Prostate gland (tissue), 2 donors: Measurements from ENCODE around the gene PPP4C. TPM values are rescaled to one million over a fixed set of nuclear protein-coding genes. Genes with fewer than 3 reads are reported as not detected.
A peak's percentile ranks its signal among the peaks of the same experiment; 100 is the strongest.

Source experiments
- DNase-seq: peaks from one replicate; pipeline ENCODE4 v3.0.0-alpha.2; 2019; ENCODE audit warnings: low spot score
- H3K27ac ChIP-seq, 2 donors: fragments of 200-600 bp; sonication (generic); 2 replicates each; pipeline ENCODE4 v1.5.1; 2017 to 2019
- H3K27me3 ChIP-seq: fragments of 200-600 bp; sonication (generic); replicated peaks from 2 replicates; pipeline ENCODE4 v1.5.1; 2019; ENCODE audit not compliant: insufficient read depth
- H3K36me3 ChIP-seq, 2 donors: fragments of 200-600 bp; sonication (generic); 1 replicate in 1 of 2; 2 replicates in 1 of 2; pipeline versions ENCODE4 v1.5.1 to v1.8.1; 2017 to 2019
- H3K4me1 ChIP-seq: fragments of 200-600 bp; sonication (generic); replicated peaks from 2 replicates; pipeline ENCODE4 v1.5.1; 2019
- H3K4me3 ChIP-seq, 2 donors: fragments of 200-600 bp; sonication (generic); 2 replicates each; pipeline ENCODE4 v1.5.1; 2017 to 2019
- H3K9me3 ChIP-seq: fragments of 200-600 bp; sonication (generic); 2 replicates; pipeline ENCODE4 v1.5.1; 2017
- CTCF ChIP-seq, 4 experiments: fragments of 200-600 bp in 2 of 4; fragments of 450-650 bp in 2 of 4; sonication (generic) in 2 of 4; IDR thresholded peaks; 1 replicate in 3 of 4; 2 replicates in 1 of 4; pipeline ENCODE4 v1.5.1; 2016 to 2019; ENCODE audit warnings: antibody characterized with exemption in 4 of 4, mild to moderate bottlenecking in 2 of 4, moderate library complexity in 2 of 4
- POLR2A ChIP-seq: fragments of 450-650 bp; IDR thresholded peaks from one replicate; pipeline ENCODE4 v1.6.1; 2016; ENCODE audit warnings: antibody characterized with exemption, mild to moderate bottlenecking
- POLR2AphosphoS5 ChIP-seq: sonication (generic); formaldehyde crosslinking; IDR thresholded peaks from one replicate; pipeline ENCODE4 v1.6.1; 2017; ENCODE audit warnings: antibody characterized with exemption
- WGBS: methylation state at CpG from one replicate; pipeline ENCODE4 v1.1.5; 2018; 5-methylcytosine and 5-hydroxymethylcytosine counted together
- intact Hi-C: fragments of 100-400 bp; cut with DNase I; formaldehyde crosslinking; loops from one replicate; pipeline ENCODE4 v1.14.2; 2022
- total RNA-seq, 2 donors: library from RNA; depleted of rRNA; stranded (reverse); fragments of >200 nt; gene quantifications; one replicate each; pipeline ENCODE4 v1.1.0, GENCODE V29; 2016

Gene PPP4C
- total RNA-seq, 2 donors from 2014 or later = 67.8 to 85.4 TPM

GRCh38 chr16:30104492-30104891, 28.7 kb downstream of the PPP4C start:
- intact Hi-C loops = no loop called here
- 53% methylated on average over 6 of the region's 6 CpGs for WGBS
- Histone ChIP-seq H3K4me1 (no peaks in the 10 kb centered on the region), H3K36me3 (no peaks in the 10 kb centered on the region), H3K27ac (no peak overlapping the region), H3K9me3 (no peaks in the 10 kb centered on the region), H3K4me3 (no peak overlapping the region), H3K27me3 (no peaks in the 10 kb centered on the region)
- DNase-seq = no peak
- TF ChIP-seq CTCF (IDR thresholded peaks at IDR 0.05) = no peak
- no peak for TF ChIP-seq POLR2AphosphoS5
- no peak for TF ChIP-seq POLR2A

DNA sequence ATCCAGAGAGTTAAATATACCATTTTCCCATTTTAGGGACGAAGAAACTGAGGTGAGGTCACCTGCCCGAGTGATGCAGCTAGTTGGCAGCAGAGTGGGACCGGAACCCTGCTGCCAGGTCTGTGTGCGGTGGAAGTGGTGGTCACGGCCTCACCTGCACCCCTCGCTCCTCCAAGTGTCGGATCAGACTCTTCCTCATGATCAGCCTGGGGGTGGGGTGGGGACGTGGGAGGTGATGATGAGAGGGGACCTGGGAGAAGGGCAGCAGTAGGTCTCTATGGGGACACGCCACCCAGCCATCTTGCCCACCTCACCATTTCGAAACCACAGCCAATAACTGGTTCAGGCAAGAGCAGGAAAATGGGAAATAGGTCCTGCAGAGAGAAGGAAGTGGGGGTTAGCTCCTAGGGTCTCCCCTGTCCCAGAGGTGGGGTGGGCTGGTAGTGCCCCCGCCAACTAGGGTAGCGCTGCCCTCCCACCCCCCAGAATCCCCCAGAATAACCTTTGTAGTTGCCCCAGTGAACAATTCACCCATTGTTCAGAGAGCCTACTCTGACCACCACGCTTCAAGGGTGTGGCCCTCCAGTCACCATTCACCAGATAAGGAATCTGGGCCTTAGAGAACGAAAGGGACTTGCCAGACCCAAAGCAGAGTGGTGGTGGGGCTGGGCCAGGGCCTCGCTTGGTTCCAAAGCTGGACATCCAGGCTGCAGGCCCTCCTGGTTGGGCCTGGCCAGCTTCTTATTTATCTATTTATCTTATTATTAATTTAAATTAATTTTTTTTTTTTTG, 32.5 kb downstream of the PPP4C start:
- H3K36me3 ChIP-seq = no peaks in the 10 kb centered on the region

GRCh38 chr16:30110661-30111060, 34.9 kb downstream of the PPP4C start:
- no peaks in the 10 kb centered on the region for H3K9me3 ChIP-seq
- no peak overlapping the region for H3K4me3 ChIP-seq
- no peaks in the 10 kb centered on the region for H3K27me3 ChIP-seq
- H3K27ac ChIP-seq = no peak overlapping the region
- intact Hi-C loops = no loop called here
- 64% methylated on average over 7 of the region's 7 CpGs for WGBS
- no peaks in the 10 kb centered on the region for H3K36me3 ChIP-seq
- H3K4me1 ChIP-seq = no peaks in the 10 kb centered on the region
- no peak for DNase-seq
- TF ChIP-seq CTCF (IDR thresholded peaks at IDR 0.05) (no peak), POLR2A (no peak), POLR2AphosphoS5 (no peak)

More for the DNA sequence above, 32.5 kb downstream of the PPP4C start:
- Histone ChIP-seq H3K9me3 (no peaks in the 10 kb centered on the region), H3K4me3 (no peak overlapping the region), H3K27ac (no peak overlapping the region), H3K27me3 (no peaks in the 10 kb centered on the region), H3K4me1 (no peaks in the 10 kb centered on the region)
- intact Hi-C loops = no loop called here
- no peak for DNase-seq
- 92% methylated on average over 14 of the region's 15 CpGs for WGBS
- TF ChIP-seq POLR2A (no peak), POLR2AphosphoS5 (no peak), CTCF (IDR thresholded peaks at IDR 0.05) (no peak)

- intact Hi-C loops = no loop called here
These were observed 36.6 kb downstream of the PPP4C start for GRCh38 chr16:30112197-30113030.

More at GRCh38 chr16:30112197-30113030, 36.6 kb downstream of the PPP4C start:
- Histone ChIP-seq H3K4me1 (no peaks in the 10 kb centered on the region), H3K36me3 (peaks cover 2 to 4% of the 10 kb centered on the region in 2 donors), H3K27ac (no peak overlapping the region), H3K9me3 (no peaks in the 10 kb centered on the region), H3K4me3 (no peak overlapping the region), H3K27me3 (no peaks in the 10 kb centered on the region)
- no peak for TF ChIP-seq POLR2A
- no peak for TF ChIP-seq POLR2AphosphoS5
- peak in 3 of 4 experiments; percentile 28 to 49 (median 41) for TF ChIP-seq CTCF (IDR thresholded peaks at IDR 0.05)
- no peak for DNase-seq
- WGBS = 85% methylated on average over 29 of the region's 29 CpGs
